NCI-H2196 treated with DMSO at 0.1 percent for 48 hours (cell line): ENCODE data around the gene IMMP2L.

Experiments used
- DNase-seq: peaks from one replicate; lab custom pipeline; 2025; ENCODE audit not compliant: unreplicated experiment; lab: John Stamatoyannopoulos, UW

The IMMP2L gene

GRCh38 chr7:111400088-111400487 is 162.2 kb downstream of the IMMP2L start:
- DNase-seq = no peak

DNA sequence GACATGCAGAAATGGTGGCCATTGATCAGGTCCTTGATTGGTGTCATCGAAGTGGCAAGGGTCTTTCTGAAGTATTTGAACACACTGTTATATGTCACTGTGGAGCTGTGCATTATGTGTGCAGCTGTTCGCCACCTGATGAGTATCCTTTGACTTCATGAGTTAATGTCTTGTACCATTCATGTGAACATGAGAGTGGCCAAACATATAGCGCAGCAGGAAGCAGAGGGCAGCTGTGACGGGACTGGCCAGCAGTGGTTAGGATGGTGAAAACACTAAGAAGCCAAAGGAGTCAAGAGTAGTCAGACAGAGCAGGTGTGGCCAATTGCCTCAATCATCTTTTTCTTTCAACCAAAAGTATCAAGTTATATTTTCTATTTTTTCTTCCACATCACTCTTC is 167.4 kb downstream of the IMMP2L start:
- no peak for DNase-seq

GRCh38 chr7:111393011-111393754 is 169.1 kb downstream of the IMMP2L start:
- no peak for DNase-seq

DNA sequence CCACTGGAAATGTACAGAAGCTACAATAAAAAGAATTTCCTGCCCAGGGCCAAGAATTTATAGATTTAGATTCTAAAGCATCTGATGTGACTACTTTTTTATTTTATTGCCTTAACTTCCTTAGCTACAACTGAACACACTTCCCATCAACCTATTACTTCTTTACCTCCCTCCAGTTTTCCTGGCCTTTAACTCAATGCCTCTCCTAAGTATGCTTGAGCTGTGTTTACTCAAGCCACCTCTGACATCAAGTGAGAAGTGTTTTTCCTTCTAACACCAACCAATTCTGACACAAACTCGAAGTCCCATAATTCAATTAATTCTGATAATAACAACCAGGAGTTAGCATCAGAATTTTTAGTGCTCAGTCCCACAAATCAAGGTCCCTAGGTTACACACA is 170.0 kb downstream of the IMMP2L start:
- no peak for DNase-seq

DNA sequence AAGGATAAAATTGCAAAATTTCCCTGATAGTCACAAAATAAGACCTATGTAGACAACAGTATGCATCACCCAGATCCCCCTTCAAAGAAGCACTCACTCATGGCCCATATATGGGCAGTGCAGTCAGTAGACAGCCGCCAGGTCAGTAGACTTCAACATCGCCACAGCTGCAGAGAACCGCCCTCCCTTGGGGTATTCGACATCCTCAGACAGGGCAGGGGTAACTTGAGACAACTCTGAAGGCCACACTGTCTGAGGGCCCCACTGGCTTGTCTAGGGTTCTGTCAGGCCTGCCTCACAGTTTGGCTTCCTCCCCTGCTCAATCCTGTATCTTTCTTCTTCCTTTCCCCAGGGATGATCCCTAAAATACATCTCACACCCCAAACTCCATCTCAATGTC is 172.3 kb downstream of the IMMP2L start:
- no peak for DNase-seq

GRCh38 chr7:111388912-111389311 is 173.4 kb downstream of the IMMP2L start:
- no peak for DNase-seq

DNA sequence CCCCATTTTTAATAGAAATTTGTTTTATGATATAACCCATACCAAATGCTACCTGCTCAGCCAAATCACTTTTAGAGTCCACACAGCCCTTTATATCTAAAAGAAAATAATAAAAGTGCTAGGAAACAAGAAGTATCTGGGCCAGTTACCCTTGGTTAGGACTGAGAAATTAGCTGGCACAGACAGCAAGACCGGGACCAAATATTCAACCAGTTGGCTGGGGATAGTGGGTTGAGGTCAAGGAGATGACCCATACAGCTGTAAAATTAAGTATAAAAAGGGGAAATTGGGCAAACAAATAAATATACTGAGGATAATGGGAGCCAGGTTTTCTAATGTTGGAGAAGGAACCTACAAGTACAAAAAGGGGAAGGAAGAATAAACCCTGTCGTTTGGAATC is 174.3 kb downstream of the IMMP2L start:
- no peak for DNase-seq

DNA sequence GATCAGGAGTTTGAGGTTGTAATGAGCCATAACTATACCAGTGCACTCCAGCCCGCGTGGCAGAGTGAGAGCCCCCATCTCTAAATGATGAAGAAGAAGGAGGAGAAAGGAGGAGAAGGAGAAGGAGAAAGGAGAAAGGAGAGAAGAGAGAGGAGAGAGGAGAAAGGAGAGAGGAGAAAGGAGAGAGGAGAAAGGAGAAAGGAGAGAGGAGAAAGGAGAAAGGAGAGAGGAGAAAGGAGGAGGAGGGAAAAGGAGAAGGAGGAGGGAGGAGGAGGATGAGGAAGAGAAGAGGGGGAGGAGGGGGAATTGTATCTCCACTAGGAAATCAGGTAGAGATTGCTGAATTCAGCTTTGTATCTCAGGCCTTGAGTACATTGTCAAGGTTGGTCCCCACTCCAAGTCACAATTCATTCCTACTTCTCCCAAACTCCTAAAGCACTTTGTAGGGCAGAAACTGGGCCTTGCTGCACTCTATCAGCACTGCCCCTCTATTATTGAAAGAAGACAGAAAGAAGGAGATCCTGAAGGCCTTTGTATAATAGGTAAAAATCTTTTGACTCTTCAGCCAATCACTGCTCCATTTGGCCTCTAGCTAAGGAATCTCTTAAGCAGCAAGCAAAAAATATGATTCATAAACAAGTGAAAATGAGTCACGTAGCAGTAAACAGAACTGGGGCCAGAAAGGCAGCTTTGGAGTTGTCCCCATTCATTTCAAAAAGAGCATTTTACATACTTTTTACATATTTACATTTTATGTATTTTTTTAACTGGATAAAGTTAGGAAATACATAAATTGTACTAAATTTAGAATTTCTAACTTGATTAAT is 178.0 kb downstream of the IMMP2L start:
- no peak for DNase-seq

DNA sequence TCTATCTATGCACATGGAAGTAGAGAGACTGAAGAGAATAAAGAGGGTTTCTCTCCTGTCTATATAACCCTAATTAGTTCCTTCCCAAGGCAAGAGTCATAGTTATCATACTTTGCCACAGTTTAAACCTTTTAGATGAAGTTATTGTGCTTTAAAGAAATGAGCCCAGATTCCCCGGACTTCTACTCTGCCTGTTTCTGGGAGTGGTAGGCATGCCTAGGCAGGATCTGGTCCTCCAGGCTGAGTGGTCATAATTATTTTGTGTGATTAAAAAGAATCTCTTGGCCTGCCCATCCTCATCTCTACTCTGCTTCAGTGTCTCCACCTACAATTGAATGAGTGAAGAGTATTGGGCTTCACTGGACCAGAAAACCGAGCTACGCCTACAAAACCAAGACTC is 179.2 kb downstream of the IMMP2L start:
- DNase-seq = no peak

GRCh38 chr7:111381590-111381989 is 180.7 kb downstream of the IMMP2L start:
- DNase-seq = no peak

- no peak for DNase-seq
These were observed 181.3 kb downstream of the IMMP2L start for GRCh38 chr7:111380945-111381344.

GRCh38 chr7:111374027-111374426 is 188.3 kb downstream of the IMMP2L start:
- DNase-seq = no peak

DNA sequence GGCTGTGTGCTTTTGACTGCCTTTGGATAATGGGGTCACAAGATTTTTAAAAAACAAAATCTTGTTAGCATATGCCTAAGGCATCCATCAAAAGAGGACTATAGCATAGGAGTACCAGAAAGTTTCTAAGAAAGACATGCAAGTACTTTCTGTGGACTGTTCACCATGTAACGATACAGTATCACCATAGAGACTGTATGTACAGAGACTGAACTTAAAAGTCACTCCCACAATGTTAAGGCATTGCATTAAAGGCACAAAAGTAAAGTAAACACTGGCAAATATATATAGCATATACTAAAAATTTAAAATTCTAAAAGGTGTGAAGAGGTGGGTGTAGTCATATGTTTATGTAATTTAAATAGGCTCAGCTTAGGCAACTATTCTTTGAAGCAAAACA is 190.9 kb downstream of the IMMP2L start:
- DNase-seq = no peak

DNA sequence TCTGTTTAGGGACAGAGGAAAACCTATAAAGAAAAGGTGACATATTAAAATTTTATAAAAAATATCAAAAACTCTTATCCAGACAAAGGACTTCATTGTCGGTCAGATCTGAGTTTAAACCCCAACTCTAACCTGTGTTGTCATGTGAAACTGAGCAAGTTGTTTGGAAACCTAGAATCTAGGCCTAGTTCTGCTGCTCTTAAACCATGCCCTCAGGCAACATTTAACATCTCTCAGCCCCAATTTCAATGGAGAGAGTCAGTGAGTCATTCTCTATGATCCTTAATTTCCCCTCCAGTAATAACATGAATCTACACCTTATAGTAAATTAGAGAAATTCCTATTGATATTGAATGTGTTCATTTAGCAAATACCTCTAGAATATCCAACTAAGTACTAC is 192.3 kb downstream of the IMMP2L start:
- no peak for DNase-seq

DNA sequence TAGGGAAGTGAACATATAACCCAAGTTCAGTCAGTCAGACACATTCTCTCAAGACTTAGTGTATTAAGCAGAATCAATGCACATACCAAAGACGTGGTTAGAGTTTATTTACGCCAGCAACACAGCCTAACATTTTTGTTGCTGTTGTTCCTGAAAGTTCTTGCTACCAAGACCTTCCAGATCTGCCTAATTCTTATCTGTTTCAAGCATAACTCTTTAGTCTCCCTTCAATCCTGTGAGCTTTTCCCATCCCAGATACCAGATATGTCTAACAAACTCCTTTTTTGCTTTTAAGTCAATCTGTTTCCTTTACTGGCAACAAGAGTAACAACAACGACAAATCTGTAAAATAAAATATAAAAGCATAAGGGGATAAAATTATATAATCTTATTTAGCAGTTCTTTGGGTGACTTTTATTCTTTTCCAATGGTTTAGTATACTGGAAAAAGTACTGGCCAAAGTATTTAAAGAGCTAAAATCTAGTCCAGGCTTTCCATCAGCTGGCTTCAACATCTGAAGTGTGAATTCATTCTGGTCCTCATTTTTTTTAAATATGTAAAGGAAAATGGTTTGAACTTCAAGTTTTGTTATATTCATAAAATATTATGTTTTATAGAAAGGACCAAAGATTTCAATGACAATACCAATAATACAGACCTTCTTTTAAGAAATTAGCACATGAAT is 193.8 kb downstream of the IMMP2L start:
- DNase-seq = no peak

GRCh38 chr7:111364413-111364812 is 197.9 kb downstream of the IMMP2L start:
- no peak for DNase-seq

- no peak for DNase-seq
These were observed 199.2 kb downstream of the IMMP2L start for GRCh38 chr7:111363099-111363498.

- DNase-seq = no peak
These were observed 199.7 kb downstream of the IMMP2L start for GRCh38 chr7:111362506-111363054.

- DNase-seq = no peak
These were observed 203.4 kb downstream of the IMMP2L start for GRCh38 chr7:111358915-111359314.

GRCh38 chr7:111357691-111358090 is 204.6 kb downstream of the IMMP2L start:
- DNase-seq = no peak

DNA sequence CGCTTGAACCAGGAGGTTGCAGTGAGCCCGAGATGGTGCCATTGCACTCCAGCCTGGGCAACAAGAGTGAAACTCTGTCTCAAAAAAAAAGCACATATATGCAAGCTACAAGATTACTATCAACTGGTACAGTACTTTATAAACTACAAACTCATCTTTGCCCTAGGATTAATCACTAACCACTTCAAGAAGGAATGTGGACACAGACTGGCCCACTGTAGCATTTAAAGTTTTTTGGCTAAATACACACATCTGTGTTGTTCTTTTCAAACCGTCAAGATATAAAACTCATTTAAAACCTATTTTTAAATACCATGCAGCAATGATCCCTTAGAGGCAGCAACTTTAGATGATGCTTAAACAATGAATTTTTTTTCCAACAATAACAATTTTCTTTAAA is 205.4 kb downstream of the IMMP2L start:
- no peak for DNase-seq

DNA sequence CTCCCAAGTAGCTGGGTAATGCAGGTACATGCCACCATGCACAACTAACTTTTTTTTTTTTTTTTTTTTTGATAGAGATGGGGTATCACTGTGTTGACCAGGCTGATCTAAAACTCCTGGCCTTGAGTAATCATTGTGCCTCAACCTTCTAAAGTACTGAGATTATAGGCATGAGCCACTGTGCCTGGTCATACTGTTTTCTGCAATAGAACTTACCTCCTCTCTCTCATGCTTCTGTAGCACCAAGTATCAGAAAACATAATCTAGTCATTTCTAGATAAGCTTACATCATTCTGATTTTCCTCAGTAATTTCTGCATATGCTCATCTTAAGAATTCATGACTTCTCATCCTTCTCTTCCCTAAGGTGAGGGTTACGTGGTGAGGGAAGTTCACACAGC is 210.0 kb downstream of the IMMP2L start:
- DNase-seq = no peak
